HG02588 (cell line): ENCODE results near the gene ZNF813.

ENCODE experiments used
- ATAC-seq: cut with Tn5 transposase; IDR thresholded peaks from one replicate; pipeline ENCODE4 v1.9.1; 2021; ENCODE audit warnings: mild to moderate bottlenecking, moderate library complexity; ENCODE audit not compliant: unreplicated experiment

ZNF813 gene

DNA sequence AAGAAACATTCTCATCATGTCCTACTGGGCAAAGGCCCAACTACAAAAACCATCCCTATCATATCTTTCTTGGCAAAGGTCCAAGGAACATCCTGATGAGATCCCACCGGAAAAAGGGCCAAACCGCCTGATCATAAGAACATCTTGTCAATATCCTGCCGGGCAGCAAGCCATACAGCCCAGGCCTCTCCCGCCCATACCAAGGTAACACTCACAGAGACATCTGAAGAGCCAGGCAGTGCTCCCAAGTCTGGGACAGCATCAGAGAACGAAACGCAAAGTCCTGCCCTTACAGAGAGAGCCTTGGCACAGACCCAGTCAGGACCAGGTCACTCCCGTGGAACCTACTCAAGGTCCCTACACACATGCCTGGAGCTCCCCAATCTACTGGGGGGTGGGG is 51.9 kb downstream of the ZNF813 start:
- no peak for ATAC-seq

- no peak for ATAC-seq
Observed at GRCh38 chr19:53520163-53520546, 52.6 kb downstream of the ZNF813 start.

DNA sequence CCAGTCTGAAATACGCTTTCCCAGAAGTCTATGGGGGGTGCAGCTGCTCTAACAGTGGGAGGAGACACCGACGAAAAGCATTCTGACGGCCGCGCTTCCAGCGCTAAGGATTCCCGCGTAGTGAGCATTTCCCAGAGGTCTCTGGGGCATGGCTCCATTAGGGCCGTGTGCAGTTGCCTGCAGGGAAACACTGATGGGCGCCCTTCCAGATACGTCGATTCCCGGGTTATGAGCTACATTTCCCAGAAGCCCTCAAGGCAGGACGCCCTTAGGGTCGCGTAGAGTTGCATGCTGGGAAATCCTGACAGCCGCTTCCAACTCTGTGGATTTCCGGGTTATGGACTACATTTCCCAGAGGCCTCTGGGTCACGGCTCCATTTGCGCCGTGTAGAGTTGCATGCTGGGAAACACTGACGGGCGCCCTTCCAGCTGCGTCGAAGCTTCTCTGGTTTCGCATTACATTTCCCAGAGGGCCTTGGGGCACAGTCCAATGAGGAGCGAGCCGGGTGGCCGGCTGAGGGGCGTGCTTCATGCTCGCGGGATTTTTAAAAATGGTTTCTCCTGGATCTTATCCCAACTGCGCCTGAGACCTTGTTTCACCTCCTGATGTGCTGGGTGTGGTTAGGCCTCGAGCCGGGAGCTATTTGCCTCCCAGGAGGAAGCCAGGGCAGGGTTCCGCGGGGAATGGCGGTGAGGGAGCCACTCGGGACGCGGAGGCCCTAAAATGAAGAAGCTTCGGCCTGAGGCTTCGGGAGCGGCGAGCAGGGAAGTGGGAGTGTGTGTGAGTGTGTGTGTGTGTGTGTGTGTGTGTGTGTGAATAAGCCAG is 53.2 kb downstream of the ZNF813 start:
- ATAC-seq: peak; percentile 96

DNA sequence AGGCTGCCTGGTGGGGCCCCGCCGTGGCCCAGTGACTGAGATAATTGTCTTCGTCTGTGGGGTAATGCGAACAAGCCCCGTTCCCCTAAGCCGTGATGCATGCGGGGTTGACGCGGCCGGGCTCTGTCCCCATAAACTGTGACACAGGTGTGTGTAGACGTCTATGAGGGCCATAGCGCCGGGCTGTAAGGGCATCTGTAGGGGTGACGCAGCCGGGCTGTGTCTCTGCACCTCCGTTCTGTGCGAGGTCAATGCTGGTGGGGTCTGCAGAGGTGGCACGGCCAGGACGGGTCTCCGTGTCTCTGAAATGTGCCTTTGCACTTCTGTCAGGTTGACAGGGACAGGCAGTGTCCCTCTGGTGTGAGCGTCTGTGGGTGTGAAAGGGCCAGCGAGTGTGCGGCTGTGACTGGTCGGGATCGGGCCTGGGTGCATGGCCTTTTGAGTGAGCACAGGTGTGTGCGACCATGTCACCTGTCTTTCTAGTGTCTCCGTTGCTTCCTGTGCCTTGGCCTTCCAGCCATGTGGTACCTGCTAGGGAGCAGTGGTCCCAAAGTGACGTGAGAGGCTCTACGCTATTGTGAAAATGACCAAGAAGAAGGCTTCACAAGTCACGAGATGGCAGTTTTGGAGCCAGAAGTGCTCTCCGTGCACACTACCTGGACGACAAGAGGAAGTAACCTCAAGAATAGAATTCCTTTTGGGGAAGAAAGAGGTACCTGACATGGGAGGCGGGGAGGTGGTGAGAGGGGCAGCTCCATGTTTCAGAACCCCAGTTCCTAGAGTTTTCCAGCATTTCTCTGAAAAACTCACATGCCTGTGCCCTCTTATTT is 54.1 kb downstream of the ZNF813 start:
- ATAC-seq: no peak

- ATAC-seq: no peak
Observed at GRCh38 chr19:53525922-53526321, 58.4 kb downstream of the ZNF813 start.

GRCh38 chr19:53530622-53531021 is 63.1 kb downstream of the ZNF813 start:
- ATAC-seq: no peak

DNA sequence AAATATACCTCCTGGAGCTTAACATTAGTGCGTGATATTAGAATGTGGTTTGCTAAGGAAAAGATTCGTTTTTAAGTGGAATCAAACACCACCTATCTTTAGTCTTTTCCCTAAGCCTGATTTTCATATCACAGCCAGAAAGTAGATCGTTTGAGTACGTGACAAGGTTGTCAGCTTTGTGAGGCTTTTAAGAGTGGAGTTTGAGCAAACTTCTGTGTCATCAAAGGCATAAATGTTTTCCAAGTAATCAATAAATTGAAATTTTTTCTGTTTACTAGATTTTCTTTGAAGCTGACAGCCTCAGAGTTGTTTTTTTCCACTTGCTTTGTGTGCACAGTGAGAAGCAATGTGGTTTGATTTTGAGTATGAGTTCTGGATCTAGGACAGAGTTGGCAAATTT is 63.9 kb downstream of the ZNF813 start:
- no peak for ATAC-seq

GRCh38 chr19:53532362-53532761 is 64.8 kb downstream of the ZNF813 start:
- no peak for ATAC-seq

- no peak for ATAC-seq
Observed at GRCh38 chr19:53536225-53536548, 68.7 kb downstream of the ZNF813 start.

GRCh38 chr19:53537121-53537520 is 69.6 kb downstream of the ZNF813 start:
- no peak for ATAC-seq

DNA sequence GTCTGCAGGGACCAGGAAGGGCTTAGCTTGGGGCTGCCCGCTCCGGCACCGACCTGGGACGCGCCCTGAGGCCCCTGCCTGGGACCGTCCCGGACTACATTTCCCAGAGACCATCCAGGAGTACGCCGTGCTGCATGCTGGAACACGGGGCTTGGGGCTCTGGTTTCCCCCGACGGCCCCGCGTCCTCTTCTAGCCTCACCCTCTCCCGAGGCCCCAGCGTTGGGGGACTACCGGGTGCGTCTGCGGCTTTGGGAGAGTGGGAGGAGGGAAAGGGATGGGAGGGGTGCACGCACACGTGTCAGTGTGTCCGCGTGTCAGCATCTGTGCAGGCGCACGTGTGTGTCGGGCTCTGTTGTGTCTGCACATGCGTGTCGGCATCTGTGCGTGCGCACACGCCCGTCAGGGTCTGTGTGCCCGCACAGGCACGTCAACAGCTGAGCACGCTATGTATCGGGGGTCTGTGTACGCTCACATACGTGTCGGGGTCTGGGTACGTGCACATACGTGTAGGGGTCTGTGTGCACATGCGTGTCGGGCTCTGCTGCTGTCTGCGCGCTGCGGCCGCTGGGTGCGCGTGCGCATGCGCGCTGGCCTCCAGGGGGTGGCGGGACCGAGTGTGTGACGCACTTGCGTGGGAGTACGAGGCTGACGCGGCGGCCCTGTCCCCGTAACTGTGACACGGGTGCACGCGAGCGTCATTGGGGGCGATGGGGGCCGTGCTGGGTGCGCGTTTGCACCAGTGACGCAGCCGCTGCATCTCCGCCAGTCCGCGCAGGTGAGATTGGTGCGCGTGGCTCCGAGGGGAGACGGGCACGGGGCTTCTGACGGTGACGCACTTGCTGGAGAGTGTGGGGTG is 70.2 kb downstream of the ZNF813 start, which contains the start of gene ZNF331:
Gene ZNF331 (plus strand): TSS at position 625 of the 857 bp plus-strand sequence. CDS start 31,232 bp downstream, outside the sequence.
- peak; percentile 71 for ATAC-seq

DNA sequence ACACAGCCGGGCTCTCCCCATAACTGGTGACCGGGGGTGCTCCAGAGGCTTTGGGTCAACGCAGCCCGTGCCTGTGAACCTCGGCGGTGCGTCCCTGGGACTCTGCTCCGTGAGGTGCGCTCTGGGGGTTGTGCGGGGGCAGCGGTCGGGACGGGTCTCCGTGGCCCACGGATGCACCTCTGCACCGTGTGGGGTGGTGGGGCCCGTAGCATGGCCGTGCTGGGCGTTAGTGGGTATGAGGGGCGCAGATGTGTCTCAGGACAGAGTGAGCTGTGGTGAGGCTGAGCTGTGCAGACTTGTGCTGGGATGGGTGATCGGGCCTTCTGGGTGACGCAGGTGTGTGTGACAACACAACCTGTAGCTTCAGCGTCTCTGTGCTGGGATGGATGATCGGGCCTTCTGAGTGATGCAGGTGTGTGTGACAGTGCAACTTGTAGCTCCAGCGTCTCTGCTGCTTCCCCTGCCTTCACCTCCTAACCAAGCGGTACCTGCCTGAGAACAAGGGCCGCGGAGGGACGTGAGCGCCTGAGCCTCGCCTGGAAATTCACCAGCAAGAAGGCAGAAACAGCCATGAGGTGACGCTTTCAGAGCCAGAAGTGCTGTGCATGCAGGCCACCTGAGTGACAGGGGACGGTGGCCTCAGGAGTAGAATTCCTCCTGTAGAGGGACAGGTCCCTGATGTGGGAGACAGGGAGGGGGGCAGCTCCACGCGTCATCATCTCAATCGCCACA is 71.0 kb downstream of the ZNF813 start:
- ATAC-seq: peak; percentile 10

GRCh38 chr19:53540091-53540490 is 72.6 kb downstream of the ZNF813 start:
- ATAC-seq: no peak

- ATAC-seq: no peak
Observed at GRCh38 chr19:53541971-53542370, 74.4 kb downstream of the ZNF813 start.

- ATAC-seq: no peak
Observed at GRCh38 chr19:53545271-53546065, 77.9 kb downstream of the ZNF813 start.
